ENCODE results near the gene CROCC.

The CROCC gene

DNA sequence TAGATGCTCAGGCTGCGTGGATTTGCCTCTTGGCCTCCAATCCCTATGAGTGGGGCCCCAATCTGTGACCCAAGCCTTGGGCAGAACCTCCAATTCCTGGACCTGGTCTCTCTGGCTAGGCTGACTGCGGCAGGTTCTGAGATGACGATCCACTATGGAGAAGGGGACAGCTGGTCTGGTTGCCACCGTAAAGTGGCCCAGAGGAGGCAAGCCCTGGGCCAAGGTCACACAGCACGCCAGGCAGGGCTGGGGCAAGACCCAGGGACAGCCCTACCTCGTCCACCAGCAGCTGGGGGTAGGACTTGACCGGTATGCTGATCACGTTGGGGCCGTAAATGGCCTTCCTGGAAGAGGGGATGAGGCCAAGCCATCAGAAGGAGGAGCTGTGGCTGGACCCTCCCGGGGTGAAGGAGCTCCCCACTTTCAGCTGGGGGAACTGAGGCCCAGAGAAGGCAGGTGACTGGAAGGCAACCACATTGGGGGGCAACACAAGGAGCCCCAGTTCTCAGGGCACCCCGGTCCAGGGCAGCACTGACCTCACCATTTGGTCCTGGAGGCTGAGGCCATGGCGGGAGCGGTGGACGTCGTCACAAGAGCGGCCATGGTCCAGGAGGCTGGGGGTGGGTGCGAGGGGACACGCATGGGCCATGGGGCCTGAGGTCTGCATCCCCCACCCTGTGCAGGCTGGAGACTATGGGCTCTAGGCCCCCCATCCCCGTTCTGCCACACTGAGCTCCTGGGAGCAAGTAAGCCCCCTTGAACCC is 80.2 kb downstream of the CROCC start:
- H3K4me1 Mint-ChIP-seq: no peaks in the 10 kb centered on the region
- peaks cover 20% of the 10 kb centered on the region for H3K36me3 Mint-ChIP-seq
- CTCF ChIA-PET: no interaction called here
- no peaks in the 10 kb centered on the region for H3K27me3 Mint-ChIP-seq
- no peaks in the 10 kb centered on the region for H3K9me3 Mint-ChIP-seq
- H3K4me3 Mint-ChIP-seq: no peak overlapping the region
- H3K27ac Mint-ChIP-seq: no peak overlapping the region
- DNase-seq: no peak

DNA sequence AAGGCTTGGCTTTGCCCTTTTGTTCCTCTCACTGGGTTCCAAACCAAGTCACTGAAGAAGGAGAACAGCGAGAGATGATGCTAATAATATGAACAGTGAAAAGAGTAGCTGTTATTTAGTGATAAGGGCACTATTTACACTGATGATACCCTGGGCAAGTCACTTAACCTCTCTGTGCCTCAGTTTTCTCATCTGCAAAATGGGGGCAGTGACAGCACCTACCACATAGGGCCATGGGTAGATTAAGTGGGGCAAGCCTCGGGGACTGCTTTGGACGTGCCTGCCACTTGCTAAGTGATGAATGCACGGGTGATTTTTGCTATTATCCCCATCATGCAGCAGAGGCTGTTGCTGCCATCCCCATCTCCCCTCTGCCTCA is 80.8 kb downstream of the CROCC start:
- Mint-ChIP-seq H3K27ac (no peak overlapping the region), H3K36me3 (peaks cover 20% of the 10 kb centered on the region), H3K4me1 (no peaks in the 10 kb centered on the region), H3K4me3 (no peak overlapping the region), H3K27me3 (no peaks in the 10 kb centered on the region), H3K9me3 (no peaks in the 10 kb centered on the region)
- CTCF ChIA-PET: no interaction called here
- no peak for DNase-seq

DNA sequence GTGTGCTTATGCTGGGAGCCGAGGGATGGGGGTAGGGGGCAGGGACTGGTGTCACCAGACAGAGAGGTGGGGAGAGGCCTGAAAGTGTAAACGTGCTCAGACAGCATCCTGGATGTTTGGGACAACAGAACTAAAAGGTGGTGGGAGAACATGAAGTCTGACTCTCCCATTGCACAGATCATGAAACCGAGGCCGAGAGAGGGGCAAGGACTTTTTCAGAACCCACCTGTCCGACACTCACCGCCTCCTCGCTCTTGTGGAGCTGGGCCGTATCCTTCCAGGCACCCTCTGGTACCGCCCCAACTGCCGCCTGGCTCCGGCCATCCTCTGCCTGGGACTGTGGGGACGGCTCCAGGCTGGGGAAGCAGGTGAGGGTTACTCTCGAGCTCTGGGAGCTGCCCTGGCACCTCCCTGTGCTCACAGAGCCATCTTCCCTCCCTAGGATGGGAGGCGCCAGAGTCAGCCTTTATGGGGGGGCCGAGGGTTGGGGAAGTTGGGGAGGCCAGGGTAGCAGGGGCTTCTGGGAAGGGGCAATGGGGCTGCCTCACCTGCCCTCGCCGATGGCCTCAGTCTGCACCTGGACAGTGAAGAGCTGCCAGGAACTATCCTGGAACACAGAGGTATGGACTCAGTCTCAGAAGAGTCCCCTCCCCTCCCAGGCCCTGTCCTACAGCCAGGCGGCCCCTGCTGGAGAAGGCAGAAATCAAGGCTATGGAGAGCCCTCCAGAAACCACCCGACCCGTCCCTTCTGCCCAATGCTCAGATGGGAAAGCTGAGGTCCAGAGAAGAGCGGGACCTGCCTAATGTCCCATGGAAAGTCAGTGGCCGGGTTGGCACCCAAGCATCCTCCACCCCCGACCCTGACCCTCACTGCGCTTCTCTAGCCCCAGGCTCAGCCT is 83.0 kb downstream of the CROCC start:
- H3K36me3 Mint-ChIP-seq: peaks cover 14% of the 10 kb centered on the region
- H3K4me1 Mint-ChIP-seq: peaks cover 5% of the 10 kb centered on the region
- DNase-seq: no peak
- no peak overlapping the region for H3K4me3 Mint-ChIP-seq
- CTCF ChIA-PET: interaction anchor here (1.2 kb wide), 1 partner anchor 41 kb away, joined by 4 read pairs; no protein-coding TSS in a partner anchor
- H3K27ac Mint-ChIP-seq: no peak overlapping the region
- no peaks in the 10 kb centered on the region for H3K27me3 Mint-ChIP-seq
- H3K9me3 Mint-ChIP-seq: no peaks in the 10 kb centered on the region

DNA sequence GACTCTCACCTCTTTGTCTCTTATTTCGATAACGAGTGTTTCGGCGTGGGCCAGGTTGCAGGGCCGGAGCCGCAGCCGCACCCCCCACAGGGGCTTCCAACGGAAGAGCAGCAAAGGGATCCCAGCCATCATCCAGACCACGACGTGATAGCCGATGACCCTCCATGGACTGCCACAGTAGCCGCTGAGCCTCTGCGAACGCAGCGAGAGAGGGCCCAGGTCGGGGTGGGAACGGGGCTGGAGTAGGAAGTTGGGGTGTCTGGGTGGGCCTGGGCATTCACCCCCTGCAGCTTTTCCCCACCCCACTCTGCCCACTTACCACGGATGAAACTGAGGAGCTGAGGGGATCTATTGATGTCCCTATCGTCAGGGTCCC is 83.6 kb downstream of the CROCC start:
- H3K27ac Mint-ChIP-seq: no peak overlapping the region
- no peaks in the 10 kb centered on the region for H3K9me3 Mint-ChIP-seq
- H3K27me3 Mint-ChIP-seq: no peaks in the 10 kb centered on the region
- DNase-seq: no peak
- H3K4me3 Mint-ChIP-seq: no peak overlapping the region
- H3K4me1 Mint-ChIP-seq: peaks cover 11% of the 10 kb centered on the region
- H3K36me3 Mint-ChIP-seq: peaks cover 16% of the 10 kb centered on the region
- CTCF ChIA-PET: no interaction called here

DNA sequence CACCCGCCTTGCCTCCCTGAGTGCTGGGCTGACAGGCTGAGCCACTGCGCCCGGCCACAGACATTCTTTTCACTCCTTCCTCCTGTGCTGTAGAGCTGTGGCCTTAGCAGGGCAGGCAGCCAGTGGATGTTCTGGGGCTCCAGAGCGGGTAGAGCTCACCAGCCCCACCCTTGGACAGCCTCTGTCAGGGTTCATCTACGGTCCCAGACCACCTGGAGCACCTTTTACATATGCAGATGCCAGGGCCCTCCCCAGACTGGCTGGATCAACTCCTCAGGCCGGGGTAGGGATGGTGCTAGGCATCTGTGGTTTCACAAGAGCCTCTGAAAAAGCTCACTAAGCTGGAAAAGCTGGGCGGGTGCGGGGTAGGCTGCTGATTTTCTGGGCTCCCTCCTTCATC is 85.4 kb downstream of the CROCC start:
- Mint-ChIP-seq H3K4me1 (peaks cover 22% of the 10 kb centered on the region), H3K4me3 (no peak overlapping the region), H3K27ac (no peak overlapping the region), H3K9me3 (no peaks in the 10 kb centered on the region), H3K36me3 (peaks cover 11% of the 10 kb centered on the region), H3K27me3 (peaks cover 3% of the 10 kb centered on the region)
- no peak for DNase-seq
- CTCF ChIA-PET: interaction anchor here (0.5 to 2.1 kb wide), 2 partner anchors 45 to 527 kb away, joined by 3 to 6 read pairs; no protein-coding TSS in a partner anchor

DNA sequence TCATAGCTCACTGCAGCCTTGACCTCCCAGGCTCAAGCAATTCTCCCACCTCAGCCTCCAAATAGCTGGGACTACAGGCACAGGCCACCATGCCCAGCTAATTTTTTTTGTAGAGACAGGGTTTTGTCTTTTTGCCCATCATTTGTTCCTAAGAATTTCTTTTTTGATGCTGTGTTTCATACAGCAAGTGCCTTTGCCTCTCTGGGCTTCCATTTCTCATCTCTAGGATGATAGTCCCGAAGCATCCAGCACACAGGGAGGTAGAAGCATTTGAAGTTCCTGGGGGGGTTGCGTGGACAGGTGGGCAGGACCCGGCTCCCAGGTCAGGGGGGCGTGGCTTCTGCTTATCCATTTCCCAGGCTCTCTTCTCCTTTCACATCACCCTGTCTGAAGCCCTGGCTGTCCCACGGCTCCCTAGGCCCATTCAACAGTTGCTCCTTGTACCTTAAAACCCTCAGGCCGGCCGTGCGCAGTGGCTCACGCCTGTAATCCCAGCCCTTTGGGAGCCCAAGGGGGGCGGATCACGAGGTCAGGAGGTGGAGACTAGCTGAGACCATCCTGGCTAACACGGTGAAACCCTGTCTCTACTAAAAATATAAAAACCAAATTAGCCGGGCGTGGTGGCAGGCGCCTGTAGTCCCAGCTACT is 86.6 kb downstream of the CROCC start:
- CTCF ChIA-PET: interaction anchor here (0.9 to 2.1 kb wide), 2 partner anchors 9 to 47 kb away, joined by 3 to 6 read pairs; no protein-coding TSS in a partner anchor
- H3K4me1 Mint-ChIP-seq: peaks cover 29% of the 10 kb centered on the region
- no peaks in the 10 kb centered on the region for H3K9me3 Mint-ChIP-seq
- no peak overlapping the region for H3K27ac Mint-ChIP-seq
- no peak for DNase-seq
- peaks cover 11% of the 10 kb centered on the region for H3K36me3 Mint-ChIP-seq
- peaks cover 15% of the 10 kb centered on the region for H3K27me3 Mint-ChIP-seq
- H3K4me3 Mint-ChIP-seq: no peak overlapping the region

DNA sequence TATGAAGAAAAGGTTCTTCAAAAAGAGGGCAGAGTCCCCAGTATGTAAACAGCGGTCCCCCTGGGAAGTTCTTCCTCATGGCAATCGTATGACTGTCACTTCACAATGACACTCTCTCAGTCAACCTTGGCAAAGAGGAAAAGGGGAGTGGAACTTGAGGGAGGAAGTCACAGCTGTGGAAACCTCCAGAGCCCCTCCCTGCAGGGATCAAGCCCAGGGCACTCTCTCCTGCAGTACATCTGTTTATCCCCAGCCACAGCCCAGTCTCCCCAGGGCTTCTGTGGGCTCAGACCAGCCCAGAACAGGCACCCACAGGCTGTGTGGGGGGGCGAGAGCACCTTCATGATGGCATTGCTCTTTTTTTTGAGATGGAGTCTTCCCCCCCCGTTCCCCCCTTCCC is 88.0 kb downstream of the CROCC start:
- Mint-ChIP-seq H3K27me3 (peaks cover 16% of the 10 kb centered on the region), H3K27ac (no peak overlapping the region), H3K9me3 (no peaks in the 10 kb centered on the region), H3K4me1 (peaks cover 29% of the 10 kb centered on the region), H3K36me3 (peaks cover 4% of the 10 kb centered on the region), H3K4me3 (peak overlapping the region; percentile 15)
- CTCF ChIA-PET: interaction anchor here (1.5 to 2.1 kb wide), 2 partner anchors 36 to 49 kb away, joined by 7 to 8 read pairs; no protein-coding TSS in a partner anchor
- no peak for DNase-seq

DNA sequence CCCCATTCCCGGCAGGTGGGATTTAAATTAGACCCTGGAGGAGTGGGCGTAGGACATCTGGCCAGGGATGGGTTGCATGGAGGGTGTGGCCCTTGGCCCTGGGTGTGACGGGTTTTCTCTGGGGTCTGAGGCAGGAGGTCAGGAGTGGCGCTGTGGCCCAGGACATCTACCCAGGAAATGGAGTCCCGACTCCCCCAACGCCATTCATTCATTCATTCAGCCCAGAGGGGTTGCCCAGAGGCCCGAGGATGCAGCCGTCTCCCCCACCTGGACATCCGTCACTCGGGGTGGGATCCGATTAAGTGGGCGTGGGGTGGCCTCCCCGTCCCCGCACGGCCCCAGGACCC is 89.3 kb downstream of the CROCC start:
- H3K27ac Mint-ChIP-seq: peak overlapping the region; percentile 75
- peaks cover 29% of the 10 kb centered on the region for H3K4me1 Mint-ChIP-seq
- peaks cover 3% of the 10 kb centered on the region for H3K36me3 Mint-ChIP-seq
- CTCF ChIA-PET: interaction anchor here (1.5 to 2.1 kb wide), 2 partner anchors 35 to 51 kb away, joined by 7 to 8 read pairs; no protein-coding TSS in a partner anchor
- no peak for DNase-seq
- peak overlapping the region; percentile 83 for H3K4me3 Mint-ChIP-seq
- H3K9me3 Mint-ChIP-seq: no peaks in the 10 kb centered on the region
- H3K27me3 Mint-ChIP-seq: peaks cover 16% of the 10 kb centered on the region

DNA sequence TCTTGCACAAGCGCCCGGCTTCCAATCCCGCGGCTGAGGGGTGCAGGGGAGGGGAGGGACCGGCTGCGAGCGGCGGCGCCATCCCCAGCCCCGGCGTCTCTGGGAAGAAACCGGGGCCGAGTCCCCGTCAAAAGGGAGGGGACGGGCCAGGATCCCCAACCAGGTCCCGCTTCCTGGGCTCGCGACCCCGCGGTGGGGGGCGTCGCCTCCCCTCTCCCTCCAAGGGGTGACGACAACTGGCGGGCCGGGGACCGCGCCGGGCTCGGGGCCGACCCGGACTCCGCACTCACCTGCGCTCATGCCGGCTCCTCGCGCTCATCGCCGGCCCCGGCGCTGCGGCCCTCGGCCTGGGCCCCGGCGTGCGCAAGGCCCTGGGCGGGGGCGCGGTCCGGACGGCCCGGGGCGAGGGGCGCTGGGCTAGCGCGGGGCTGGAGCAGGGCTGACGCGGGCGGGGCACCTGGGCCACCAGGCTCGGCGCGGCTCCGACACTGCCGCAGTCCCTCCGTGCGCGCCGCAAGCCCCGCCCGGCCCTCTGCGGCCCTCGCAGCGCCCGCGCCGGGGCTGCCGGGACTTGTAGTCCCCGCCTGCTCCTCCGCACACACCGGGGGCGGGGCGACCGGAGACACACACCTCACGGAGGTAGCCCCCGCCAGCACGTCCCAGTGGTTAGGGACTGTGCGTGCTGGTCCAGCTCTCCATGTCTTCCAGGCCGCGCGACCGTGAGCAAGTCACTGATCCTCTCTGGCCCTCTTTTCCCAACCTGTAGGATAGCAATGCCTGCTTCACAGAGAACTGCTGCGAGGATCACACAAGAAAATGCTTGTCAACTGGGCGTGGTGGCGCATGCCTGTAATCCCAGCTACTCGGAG is 89.9 kb downstream of the CROCC start, which contains the start of gene ATP13A2:
Gene ATP13A2 (minus strand): TSS at position 490 of the 869 bp plus-strand sequence. CDS start 190 bp downstream, at position 300.
- peak; percentile 89 for DNase-seq
- peak within 1 kb of the TSS; percentile 83 for H3K4me3 Mint-ChIP-seq
- H3K9me3 Mint-ChIP-seq: no peaks in the 10 kb centered on the region
- CTCF ChIA-PET: no interaction called here
- peaks cover 3% of the 10 kb centered on the region for H3K36me3 Mint-ChIP-seq
- peaks cover 16% of the 10 kb centered on the region for H3K27me3 Mint-ChIP-seq
- H3K27ac Mint-ChIP-seq: peak within 1 kb of the TSS; percentile 75
- H3K4me1 Mint-ChIP-seq: peaks cover 29% of the 10 kb centered on the region

DNA sequence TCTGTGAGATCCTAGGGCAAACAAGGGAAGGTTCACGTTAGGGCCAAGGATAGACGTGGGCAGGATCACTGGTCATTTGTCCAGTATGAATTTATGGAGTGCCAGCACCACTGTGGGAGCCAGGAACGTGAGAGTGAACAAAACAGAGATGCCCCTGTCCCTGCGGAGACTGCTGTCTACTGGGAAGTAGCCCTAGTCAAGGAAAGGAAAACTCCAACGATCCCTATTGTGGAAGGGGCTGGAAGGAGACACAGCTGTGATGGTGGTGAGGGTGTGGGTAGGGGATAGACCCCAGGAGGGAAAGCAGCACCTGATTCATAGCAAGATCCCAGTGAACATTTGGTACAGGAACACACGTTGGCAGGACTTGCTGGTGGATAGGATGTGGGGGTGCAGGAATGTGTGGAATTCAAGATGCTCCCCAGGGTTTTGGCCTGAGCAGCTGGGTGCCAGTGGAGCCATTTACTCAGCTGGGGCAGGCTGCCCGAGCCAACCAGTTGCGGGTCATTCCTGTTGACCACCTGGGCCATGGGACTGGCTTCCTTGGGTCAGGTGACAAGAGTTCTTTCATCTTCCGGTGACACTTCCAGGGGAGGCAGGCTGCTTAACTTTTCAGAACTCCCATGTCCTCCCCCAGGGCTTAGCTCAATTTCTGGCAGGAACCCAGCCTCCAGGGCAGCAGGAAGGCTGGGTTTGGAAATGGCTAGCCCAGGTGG is 91.2 kb downstream of the CROCC start:
- CTCF ChIA-PET: no interaction called here
- H3K4me3 Mint-ChIP-seq: peak overlapping the region; percentile 83
- DNase-seq: no peak
- H3K27me3 Mint-ChIP-seq: peaks cover 16% of the 10 kb centered on the region
- H3K27ac Mint-ChIP-seq: no peak overlapping the region
- H3K9me3 Mint-ChIP-seq: no peaks in the 10 kb centered on the region
- H3K4me1 Mint-ChIP-seq: peaks cover 29% of the 10 kb centered on the region
- H3K36me3 Mint-ChIP-seq: peaks cover 4% of the 10 kb centered on the region

DNA sequence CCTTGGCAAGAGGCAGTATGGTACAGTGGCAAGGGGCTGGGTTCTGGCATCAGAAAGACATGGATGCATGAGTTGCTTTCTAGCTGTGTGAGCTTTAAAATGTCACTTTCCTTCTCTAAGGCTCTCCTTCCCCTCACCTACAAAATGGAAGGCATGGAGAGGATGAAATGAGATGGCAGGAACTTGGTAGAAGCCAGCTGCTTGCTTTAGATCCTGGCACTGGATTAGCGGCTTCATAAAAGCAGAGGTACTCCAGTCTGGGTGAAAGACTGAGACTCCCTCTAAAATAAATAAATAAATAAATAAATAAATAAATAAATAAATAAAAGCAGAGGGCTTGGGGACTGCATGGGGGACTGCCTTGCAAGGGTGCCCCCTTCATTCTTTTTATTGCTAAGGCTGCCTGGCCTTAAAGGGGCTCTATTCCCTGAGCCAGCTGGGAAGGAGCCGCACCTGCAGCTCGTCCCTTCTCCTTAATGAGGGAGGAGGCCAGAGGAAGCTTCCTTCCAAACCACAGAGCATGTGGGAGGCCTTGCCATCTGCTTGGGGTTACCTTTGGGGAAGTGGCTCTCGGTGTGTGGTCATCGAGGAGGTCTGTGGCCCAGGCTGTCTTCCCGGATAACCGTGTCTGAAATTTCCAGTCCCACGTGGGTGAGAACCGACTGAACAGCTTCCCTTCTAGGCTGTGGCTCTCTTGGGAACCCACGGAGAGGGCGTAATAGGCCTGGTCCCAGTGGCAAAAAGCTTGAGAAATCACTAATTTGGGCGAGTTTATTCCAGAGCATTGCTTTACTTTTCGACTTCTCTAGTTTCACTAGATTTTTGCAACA is 92.0 kb downstream of the CROCC start:
- H3K4me3 Mint-ChIP-seq: no peak overlapping the region
- peaks cover 32% of the 10 kb centered on the region for H3K4me1 Mint-ChIP-seq
- H3K9me3 Mint-ChIP-seq: no peaks in the 10 kb centered on the region
- CTCF ChIA-PET: no interaction called here
- H3K27ac Mint-ChIP-seq: no peak overlapping the region
- peaks cover 16% of the 10 kb centered on the region for H3K27me3 Mint-ChIP-seq
- H3K36me3 Mint-ChIP-seq: peaks cover 4% of the 10 kb centered on the region
- DNase-seq: no peak

DNA sequence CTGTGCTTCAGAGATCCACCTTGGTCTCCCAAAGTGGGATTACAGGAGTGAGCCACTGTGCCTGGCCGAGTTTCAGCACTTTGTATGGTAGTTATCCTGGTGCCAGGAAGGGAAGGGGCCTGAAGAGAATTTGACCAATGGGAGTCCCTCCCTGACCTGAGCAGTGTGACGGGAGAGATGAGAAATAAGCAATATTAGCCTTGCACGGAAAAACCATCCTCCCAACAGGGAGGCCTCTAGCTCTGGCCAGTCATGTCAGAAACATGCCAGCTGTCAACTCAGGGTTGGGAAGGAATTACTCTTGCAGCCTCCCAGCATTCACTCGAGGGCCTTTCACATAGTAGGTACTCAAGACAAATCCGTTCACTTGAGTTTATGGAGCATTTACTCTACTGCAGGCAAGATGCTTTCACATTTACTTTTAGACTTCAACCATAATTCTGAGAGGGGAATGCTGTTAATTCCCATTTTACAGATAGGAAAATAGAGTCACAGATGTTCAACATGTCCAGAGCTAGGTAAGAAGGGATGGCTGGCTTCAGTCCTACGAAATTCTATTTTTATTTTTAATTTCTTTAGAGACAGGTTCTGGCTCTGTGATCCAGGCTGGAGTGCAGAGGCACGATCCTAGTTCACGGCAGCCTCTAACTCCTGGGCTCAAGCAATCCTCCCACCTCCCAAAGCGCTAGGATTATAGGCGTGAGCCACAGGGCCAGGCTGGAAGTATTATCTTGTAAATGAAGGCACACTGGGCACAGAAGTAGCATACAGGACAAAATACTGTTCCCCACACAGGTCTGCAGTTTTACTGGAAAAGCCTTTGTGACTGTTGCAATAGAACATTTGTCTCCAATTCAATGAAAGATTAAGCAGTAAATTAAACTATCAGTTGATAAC is 93.2 kb downstream of the CROCC start:
- Mint-ChIP-seq H3K27ac (no peak overlapping the region), H3K9me3 (no peaks in the 10 kb centered on the region)
- no peak for DNase-seq

More for the DNA sequence above, 93.2 kb downstream of the CROCC start:
- Mint-ChIP-seq H3K27me3 (peaks cover 16% of the 10 kb centered on the region), H3K4me3 (no peak overlapping the region), H3K4me1 (peaks cover 36% of the 10 kb centered on the region), H3K36me3 (peaks cover 14% of the 10 kb centered on the region)
- CTCF ChIA-PET: no interaction called here
